Stimulated activated CD8-positive, alpha-beta memory T cell treated with anti-CD3 and anti-CD28 coated beads, Interleukin-4, amount 100 ng/mL, for 24 hours (primary cell): ENCODE measurements around the gene OR10R2.

Experiments used
- DNase-seq: peaks from one replicate; pipeline ENCODE4 v3.0.0-alpha.2; 2020; ENCODE audit warnings: low read depth

The OR10R2 gene

DNA sequence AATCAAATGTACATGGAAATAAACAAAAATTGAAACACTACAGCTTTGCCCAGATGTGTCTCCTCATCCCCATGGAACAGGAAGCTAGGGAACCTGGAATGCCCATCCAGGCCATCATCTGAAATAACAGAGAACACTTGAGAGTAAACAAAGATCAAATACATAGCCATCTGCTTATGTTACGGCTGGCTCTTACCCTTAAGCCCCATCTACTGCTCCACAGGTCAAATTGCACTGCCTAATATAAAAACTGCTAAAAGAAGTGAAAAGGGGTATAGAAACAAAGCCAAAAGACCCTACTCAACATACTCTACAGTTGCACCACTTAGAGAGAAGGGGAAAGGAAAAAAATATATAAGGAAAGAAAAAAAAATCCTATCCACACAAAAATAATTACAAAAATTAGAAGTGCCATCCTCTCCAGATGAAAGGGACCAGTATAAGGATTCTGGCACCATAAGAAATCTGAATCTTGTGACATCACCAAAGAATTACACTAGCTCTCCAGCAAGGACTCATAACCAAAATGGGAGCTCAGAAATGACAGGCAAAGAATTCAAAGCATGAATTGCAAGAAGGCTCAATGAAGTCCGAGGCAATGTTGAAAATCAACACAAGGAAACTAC, 55.3 kb downstream of the OR10R2 start:
- DNase-seq: no peak
